PFSK-1 (cell line): ENCODE results near the gene MDFIC.
A peak's percentile ranks its signal among the peaks of the same experiment; 100 is the strongest.

Experiments used
- POLR2AphosphoS5 ChIP-seq: IDR thresholded peaks from 2 replicates; pipeline ENCODE4 v1.6.1; 2012; ENCODE audit warnings: low read depth, mild to moderate bottlenecking, control low read depth, low read length, moderate library complexity
- REST ChIP-seq, 2 experiments: IDR thresholded peaks; 2 replicates each; pipeline versions ENCODE4 v1.6.1 to v1.8.0; 2011 to 2012; ENCODE audit warnings: low read depth in 2 of 2, low read length in 2 of 2, control low read depth in 1 of 2, inconsistent platforms in 1 of 2, mild to moderate bottlenecking in 1 of 2, moderate library complexity in 1 of 2; ENCODE audit not compliant: insufficient read depth in 1 of 2
- SIN3A ChIP-seq: IDR thresholded peaks from 2 replicates; pipeline ENCODE4 v1.6.1; 2012; ENCODE audit warnings: mild to moderate bottlenecking, low read length, moderate library complexity, borderline replicate concordance; ENCODE audit not compliant: insufficient read depth

GRCh38 chr7:114922026-114922651 lies at the start of gene MDFIC:
- TF ChIP-seq POLR2AphosphoS5 (peak; percentile 19; the same call in 1 of the 2 replicates), REST (IDR thresholded peaks at IDR 0.05; ENCODE audit: insufficient read depth in 1 of 2, low read depth in 2 of 2, low read length in 2 of 2) (0 out of 4 replicates have a peak, but pooled peaks of 1 of the 2 experiments have one; percentile 12), SIN3A (no peak)
